Uterus (tissue), 2 donors: ENCODE results near the gene ZAP70.

Experiments used
- POLR2A ChIP-seq, 2 donors: fragments of 450-650 bp; IDR thresholded peaks; one replicate each; pipeline ENCODE4 v1.6.1; 2016; ENCODE audit warnings: antibody characterized with exemption in 2 of 2, mild to moderate bottlenecking in 1 of 2, moderate library complexity in 1 of 2
- TF ChIP-seq, protein P1 (sequence below), 4 experiments: fragments of 200-600 bp in 2 of 4; fragments of 450-650 bp in 2 of 4; sonication (generic) in 2 of 4; IDR thresholded peaks; one replicate each; pipeline ENCODE4 v1.5.1; 2016 to 2019; ENCODE audit warnings: antibody characterized with exemption in 4 of 4, mild to moderate bottlenecking in 2 of 4, moderate library complexity in 1 of 4

DNA sequence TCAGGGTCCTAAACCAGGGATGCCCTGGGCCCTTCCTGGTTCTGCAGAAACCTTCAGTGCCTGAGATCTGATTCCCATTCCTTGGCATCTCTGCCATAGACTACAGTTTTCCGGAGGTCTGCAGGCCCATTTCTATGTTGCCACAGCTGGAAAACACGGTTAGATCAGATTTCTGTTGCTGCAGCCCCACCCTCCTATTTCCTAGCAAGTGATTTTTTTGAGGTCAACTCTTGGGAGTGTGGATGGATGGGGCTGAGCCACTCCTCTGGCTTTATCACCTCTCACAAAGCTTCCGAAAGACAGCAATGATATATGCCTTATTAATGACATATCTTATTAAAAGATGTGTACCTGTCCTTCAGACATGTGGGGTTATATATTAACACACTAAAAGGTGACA, 56.3 kb downstream of the ZAP70 start:
- TF ChIP-seq, protein P1, sequence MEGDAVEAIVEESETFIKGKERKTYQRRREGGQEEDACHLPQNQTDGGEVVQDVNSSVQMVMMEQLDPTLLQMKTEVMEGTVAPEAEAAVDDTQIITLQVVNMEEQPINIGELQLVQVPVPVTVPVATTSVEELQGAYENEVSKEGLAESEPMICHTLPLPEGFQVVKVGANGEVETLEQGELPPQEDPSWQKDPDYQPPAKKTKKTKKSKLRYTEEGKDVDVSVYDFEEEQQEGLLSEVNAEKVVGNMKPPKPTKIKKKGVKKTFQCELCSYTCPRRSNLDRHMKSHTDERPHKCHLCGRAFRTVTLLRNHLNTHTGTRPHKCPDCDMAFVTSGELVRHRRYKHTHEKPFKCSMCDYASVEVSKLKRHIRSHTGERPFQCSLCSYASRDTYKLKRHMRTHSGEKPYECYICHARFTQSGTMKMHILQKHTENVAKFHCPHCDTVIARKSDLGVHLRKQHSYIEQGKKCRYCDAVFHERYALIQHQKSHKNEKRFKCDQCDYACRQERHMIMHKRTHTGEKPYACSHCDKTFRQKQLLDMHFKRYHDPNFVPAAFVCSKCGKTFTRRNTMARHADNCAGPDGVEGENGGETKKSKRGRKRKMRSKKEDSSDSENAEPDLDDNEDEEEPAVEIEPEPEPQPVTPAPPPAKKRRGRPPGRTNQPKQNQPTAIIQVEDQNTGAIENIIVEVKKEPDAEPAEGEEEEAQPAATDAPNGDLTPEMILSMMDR (IDR thresholded peaks at IDR 0.05), result no peak
- TF ChIP-seq POLR2A (IDR thresholded peaks at IDR 0.05), result no peak
